Stimulated activated naive CD8-positive, alpha-beta T cell treated with anti-CD3 and anti-CD28 coated beads, Interleukin-15, Interleukin-2, amounts not matched to agents 100 U/mL and 50 U/mL, for 24 hours (primary cell): ENCODE results near the gene KRTAP12-2.
"Not testable (repeated sequence)": the region's sequence is repeated elsewhere in the genome, so short reads cannot be mapped to it uniquely, and the experiment has no call there.

Source experiments
- ATAC-seq: fragments of 150-1000 bp; cut with Tn5 transposase; one replicate; pipeline ENCODE4 v1.10.0; 2021
- DNase-seq: peaks from one replicate; pipeline ENCODE4 v3.0.0; 2021

KRTAP12-2 gene

GRCh38 chr21:44650265-44650972, 16.3 kb downstream of the KRTAP12-2 start:
- DNase-seq (no peak), ATAC-seq (no peak)

GRCh38 chr21:44649521-44650100, 17.1 kb downstream of the KRTAP12-2 start:
- ATAC-seq, result no peak
- no peak for DNase-seq

GRCh38 chr21:44648557-44649311, 18.0 kb downstream of the KRTAP12-2 start:
- ATAC-seq (no peak), DNase-seq (no peak)

- no peak for DNase-seq
- no peak for ATAC-seq
These were observed 19.5 kb downstream of the KRTAP12-2 start for GRCh38 chr21:44647222-44647552.

- ATAC-seq, result not testable (repeated sequence)
These were observed 20.1 kb downstream of the KRTAP12-2 start, which contains the start of gene KRTAP10-11 for GRCh38 chr21:44646366-44647221. KRTAP10-11 (plus strand) TSS chr21:44646414; CDS start chr21:44646459, 45 bp downstream.

GRCh38 chr21:44644878-44645277, 21.8 kb downstream of the KRTAP12-2 start:
- ATAC-seq, result no peak
- DNase-seq, result no peak

More at GRCh38 chr21:44646366-44647221, 20.1 kb downstream of the KRTAP12-2 start, which contains the start of gene KRTAP10-11:
- not testable (repeated sequence) for DNase-seq

- no peak for DNase-seq
- ATAC-seq, result no peak
These were observed 22.9 kb downstream of the KRTAP12-2 start for GRCh38 chr21:44643741-44644310.

- ATAC-seq (no peak), DNase-seq (no peak)
These were observed 26.0 kb downstream of the KRTAP12-2 start for GRCh38 chr21:44640761-44641160.

- no peak for ATAC-seq
These were observed 27.4 kb downstream of the KRTAP12-2 start for GRCh38 chr21:44639331-44639655.

GRCh38 chr21:44638506-44639330, 28.0 kb downstream of the KRTAP12-2 start:
- not testable (repeated sequence) for ATAC-seq, DNase-seq

More at GRCh38 chr21:44639331-44639655, 27.4 kb downstream of the KRTAP12-2 start:
- no peak for DNase-seq

GRCh38 chr21:44637851-44638348, 28.8 kb downstream of the KRTAP12-2 start:
- not testable (repeated sequence) for DNase-seq, ATAC-seq

GRCh38 chr21:44637018-44637850, 29.5 kb downstream of the KRTAP12-2 start, which contains the start of gene KRTAP10-10:
KRTAP10-10 (plus strand) TSS chr21:44637356; CDS start chr21:44637418, 62 bp downstream.
- ATAC-seq (no peak), DNase-seq (no peak)

- ATAC-seq (no peak), DNase-seq (no peak)
These were observed 30.3 kb downstream of the KRTAP12-2 start for GRCh38 chr21:44636209-44637017.

- ATAC-seq (no peak), DNase-seq (no peak)
These were observed 34.7 kb downstream of the KRTAP12-2 start for GRCh38 chr21:44632067-44632466.

- DNase-seq (no peak), ATAC-seq (no peak)
These were observed 36.3 kb downstream of the KRTAP12-2 start for GRCh38 chr21:44630440-44630839.

GRCh38 chr21:44628707-44629391, 37.9 kb downstream of the KRTAP12-2 start:
- peak; percentile 36 for ATAC-seq
- no peak for DNase-seq

- not testable (repeated sequence) for DNase-seq
These were observed 38.9 kb downstream of the KRTAP12-2 start for GRCh38 chr21:44627831-44628233.

More at GRCh38 chr21:44627831-44628233, 38.9 kb downstream of the KRTAP12-2 start:
- ATAC-seq, result not testable (repeated sequence)
